ENCODE data around the gene ANAPC1.
"Not testable (repeated sequence)": the region's sequence is repeated elsewhere in the genome, so short reads cannot be mapped to it uniquely, and the experiment has no call there.

- TF ChIP-seq, protein P1, sequence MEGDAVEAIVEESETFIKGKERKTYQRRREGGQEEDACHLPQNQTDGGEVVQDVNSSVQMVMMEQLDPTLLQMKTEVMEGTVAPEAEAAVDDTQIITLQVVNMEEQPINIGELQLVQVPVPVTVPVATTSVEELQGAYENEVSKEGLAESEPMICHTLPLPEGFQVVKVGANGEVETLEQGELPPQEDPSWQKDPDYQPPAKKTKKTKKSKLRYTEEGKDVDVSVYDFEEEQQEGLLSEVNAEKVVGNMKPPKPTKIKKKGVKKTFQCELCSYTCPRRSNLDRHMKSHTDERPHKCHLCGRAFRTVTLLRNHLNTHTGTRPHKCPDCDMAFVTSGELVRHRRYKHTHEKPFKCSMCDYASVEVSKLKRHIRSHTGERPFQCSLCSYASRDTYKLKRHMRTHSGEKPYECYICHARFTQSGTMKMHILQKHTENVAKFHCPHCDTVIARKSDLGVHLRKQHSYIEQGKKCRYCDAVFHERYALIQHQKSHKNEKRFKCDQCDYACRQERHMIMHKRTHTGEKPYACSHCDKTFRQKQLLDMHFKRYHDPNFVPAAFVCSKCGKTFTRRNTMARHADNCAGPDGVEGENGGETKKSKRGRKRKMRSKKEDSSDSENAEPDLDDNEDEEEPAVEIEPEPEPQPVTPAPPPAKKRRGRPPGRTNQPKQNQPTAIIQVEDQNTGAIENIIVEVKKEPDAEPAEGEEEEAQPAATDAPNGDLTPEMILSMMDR (IDR thresholded peaks at IDR 0.05; ENCODE audit: low read depth, low read length, missing input control) = not testable (repeated sequence)
- TF ChIP-seq, protein P2, sequence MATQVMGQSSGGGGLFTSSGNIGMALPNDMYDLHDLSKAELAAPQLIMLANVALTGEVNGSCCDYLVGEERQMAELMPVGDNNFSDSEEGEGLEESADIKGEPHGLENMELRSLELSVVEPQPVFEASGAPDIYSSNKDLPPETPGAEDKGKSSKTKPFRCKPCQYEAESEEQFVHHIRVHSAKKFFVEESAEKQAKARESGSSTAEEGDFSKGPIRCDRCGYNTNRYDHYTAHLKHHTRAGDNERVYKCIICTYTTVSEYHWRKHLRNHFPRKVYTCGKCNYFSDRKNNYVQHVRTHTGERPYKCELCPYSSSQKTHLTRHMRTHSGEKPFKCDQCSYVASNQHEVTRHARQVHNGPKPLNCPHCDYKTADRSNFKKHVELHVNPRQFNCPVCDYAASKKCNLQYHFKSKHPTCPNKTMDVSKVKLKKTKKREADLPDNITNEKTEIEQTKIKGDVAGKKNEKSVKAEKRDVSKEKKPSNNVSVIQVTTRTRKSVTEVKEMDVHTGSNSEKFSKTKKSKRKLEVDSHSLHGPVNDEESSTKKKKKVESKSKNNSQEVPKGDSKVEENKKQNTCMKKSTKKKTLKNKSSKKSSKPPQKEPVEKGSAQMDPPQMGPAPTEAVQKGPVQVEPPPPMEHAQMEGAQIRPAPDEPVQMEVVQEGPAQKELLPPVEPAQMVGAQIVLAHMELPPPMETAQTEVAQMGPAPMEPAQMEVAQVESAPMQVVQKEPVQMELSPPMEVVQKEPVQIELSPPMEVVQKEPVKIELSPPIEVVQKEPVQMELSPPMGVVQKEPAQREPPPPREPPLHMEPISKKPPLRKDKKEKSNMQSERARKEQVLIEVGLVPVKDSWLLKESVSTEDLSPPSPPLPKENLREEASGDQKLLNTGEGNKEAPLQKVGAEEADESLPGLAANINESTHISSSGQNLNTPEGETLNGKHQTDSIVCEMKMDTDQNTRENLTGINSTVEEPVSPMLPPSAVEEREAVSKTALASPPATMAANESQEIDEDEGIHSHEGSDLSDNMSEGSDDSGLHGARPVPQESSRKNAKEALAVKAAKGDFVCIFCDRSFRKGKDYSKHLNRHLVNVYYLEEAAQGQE (IDR thresholded peaks at IDR 0.05) = not testable (repeated sequence)
- TF ChIP-seq FOXA1 (IDR thresholded peaks at IDR 0.05); YY1 (IDR thresholded peaks at IDR 0.05); GABPA (IDR thresholded peaks at IDR 0.05 in 1 of 2, conservative IDR thresholded peaks at IDR 0.05 in 1 of 2); EGR1 (IDR thresholded peaks at IDR 0.05; ENCODE audit: low read depth in 2 of 2); TAF1 (conservative IDR thresholded peaks at IDR 0.05): not testable (repeated sequence)
Observed at GRCh38 chr2:111725742-111726141, 158.3 kb downstream of the ANAPC1 start.

All from liver (tissue), 3 donors.